ENCODE measurements around the gene ARMC9. TPM values are rescaled to one million over a fixed set of nuclear protein-coding genes. Genes with fewer than 3 reads are reported as not detected.

ARMC9 gene
- total RNA-seq, 1 donor from 2014 or later, result 67.8 TPM

GRCh38 chr2:231200805-231201474 lies 2.5 kb downstream of the ARMC9 start:
- DNase-seq (ENCODE audit: low read depth), result peak; percentile 56

- no peak for DNase-seq (ENCODE audit: low read depth)
Observed at GRCh38 chr2:231201475-231201814, 3.0 kb downstream of the ARMC9 start.

GRCh38 chr2:231203087-231203486 lies 4.7 kb downstream of the ARMC9 start:
- no peak for DNase-seq (ENCODE audit: low read depth)

GRCh38 chr2:231204146-231204545 lies 5.7 kb downstream of the ARMC9 start:
- DNase-seq (ENCODE audit: low read depth), result no peak

- DNase-seq (ENCODE audit: low read depth), result no peak
Observed at GRCh38 chr2:231204581-231204980, 6.2 kb downstream of the ARMC9 start.

GRCh38 chr2:231207734-231208133 lies 9.3 kb downstream of the ARMC9 start:
- no peak for DNase-seq (ENCODE audit: low read depth)

- no peak for DNase-seq (ENCODE audit: low read depth)
Observed at GRCh38 chr2:231210782-231211181, 12.4 kb downstream of the ARMC9 start.

- DNase-seq (ENCODE audit: low read depth), result no peak
Observed at GRCh38 chr2:231211486-231211885, 13.1 kb downstream of the ARMC9 start.

GRCh38 chr2:231212329-231212845 lies 14.0 kb downstream of the ARMC9 start:
- DNase-seq (ENCODE audit: low read depth), result peak; percentile 18

- DNase-seq (ENCODE audit: low read depth), result no peak
Observed at GRCh38 chr2:231213931-231214642, 15.7 kb downstream of the ARMC9 start.

- no peak for DNase-seq (ENCODE audit: low read depth)
Observed at GRCh38 chr2:231218366-231218765, 19.9 kb downstream of the ARMC9 start.

- DNase-seq (ENCODE audit: low read depth), result no peak
Observed at GRCh38 chr2:231219289-231219688, 20.9 kb downstream of the ARMC9 start.

- no peak for DNase-seq (ENCODE audit: low read depth)
Observed at GRCh38 chr2:231221761-231222160, 23.3 kb downstream of the ARMC9 start.

GRCh38 chr2:231222318-231223000 lies 24.0 kb downstream of the ARMC9 start:
- peak; percentile 65 for DNase-seq (ENCODE audit: low read depth)

GRCh38 chr2:231223001-231223375 lies 24.6 kb downstream of the ARMC9 start:
- no peak for DNase-seq (ENCODE audit: low read depth)

- no peak for DNase-seq (ENCODE audit: low read depth)
Observed at GRCh38 chr2:231223458-231223976, 25.1 kb downstream of the ARMC9 start.

GRCh38 chr2:231227310-231228162 lies 29.1 kb downstream of the ARMC9 start:
- DNase-seq (ENCODE audit: low read depth), result peak; percentile 83

GRCh38 chr2:231228223-231228622 lies 29.8 kb downstream of the ARMC9 start:
- peak; percentile 56 for DNase-seq (ENCODE audit: low read depth)

- DNase-seq (ENCODE audit: low read depth), result peak; percentile 15
Observed at GRCh38 chr2:231228974-231229529, 30.6 kb downstream of the ARMC9 start.

- DNase-seq (ENCODE audit: low read depth), result no peak
Observed at GRCh38 chr2:231235217-231235616, 36.8 kb downstream of the ARMC9 start.

GRCh38 chr2:231238689-231239088 lies 40.3 kb downstream of the ARMC9 start:
- no peak for DNase-seq (ENCODE audit: low read depth)

Measured in renal cortical epithelial cell (primary cell).